GM12892 (cell line): ENCODE measurements around the gene JARID2.

Experiments used
- POLR2A ChIP-seq: IDR thresholded peaks from 2 replicates; pipeline ENCODE4 v1.6.1; 2011; ENCODE audit warnings: low read depth, low read length, control low read depth
- POLR2AphosphoS5 ChIP-seq: IDR thresholded peaks from 2 replicates; pipeline ENCODE4 v1.6.1; 2011; ENCODE audit warnings: low read depth, low read length, control low read depth

DNA sequence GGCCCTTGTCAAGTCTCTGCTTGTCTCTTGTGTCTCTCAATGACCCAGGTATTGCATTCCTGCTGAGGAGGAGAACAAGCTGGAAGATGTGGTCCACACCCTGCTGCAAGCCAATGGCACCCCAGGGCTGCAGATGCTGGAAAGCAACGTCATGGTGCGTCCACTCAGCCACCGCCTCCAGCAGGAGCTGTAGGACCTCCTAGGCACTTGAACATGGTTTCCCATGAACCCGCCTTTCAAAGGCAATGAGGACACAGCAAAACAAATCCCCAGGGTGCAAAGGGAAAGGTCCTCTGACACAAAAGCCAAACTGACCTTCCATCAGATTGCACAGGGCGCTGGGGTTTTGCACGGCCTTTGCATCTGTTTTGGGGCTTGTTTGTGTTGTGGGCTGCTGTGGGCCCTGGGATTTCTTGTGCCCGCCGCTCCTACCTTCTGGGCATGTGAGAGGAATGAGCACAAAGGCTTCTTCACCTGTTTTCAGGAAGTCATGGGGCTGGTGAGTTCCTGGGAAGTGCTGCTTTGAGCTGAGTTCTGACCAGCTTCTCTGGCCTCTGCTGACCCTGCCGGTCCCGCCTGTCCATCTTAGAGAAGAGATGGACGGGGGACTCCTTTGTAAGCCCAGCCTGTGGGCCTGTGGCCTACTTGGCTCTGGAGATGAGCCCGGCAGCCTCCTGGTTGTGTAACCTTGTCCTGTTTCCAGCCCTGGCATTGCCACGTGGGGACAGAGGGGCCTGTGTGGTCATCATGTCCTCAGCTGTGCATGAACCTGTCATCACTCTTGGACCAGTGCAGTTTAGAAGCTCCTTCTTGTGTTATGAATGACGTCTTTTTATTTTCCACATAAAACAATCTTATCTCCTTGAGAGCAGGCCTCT lies 265.6 kb downstream of the JARID2 start:
- TF ChIP-seq POLR2AphosphoS5: no peak
- TF ChIP-seq POLR2A: no peak; the same call in 1 of the 2 replicates
